ENCODE measurements around the gene BPIFB2.

GRCh38 chr20:33054791-33055190 is 47.3 kb downstream of the BPIFB2 start:
- no peak for TF ChIP-seq POLR2A (IDR thresholded peaks at IDR 0.05)
- no peak for TF ChIP-seq CTCF (IDR thresholded peaks at IDR 0.05)
